IgD-negative memory B cell (primary cell): Measurements from ENCODE around the gene GALNT9. TPM values are rescaled to one million over a fixed set of nuclear protein-coding genes. Genes with fewer than 3 reads are reported as not detected.
"Not testable (repeated sequence)": the region's sequence is repeated elsewhere in the genome, so short reads cannot be mapped to it uniquely, and the experiment has no call there.

Experiments
- H3K27ac Mint-ChIP-seq, 3 donors: one replicate each; pipeline ENCODE4 v1.8.0; 2020 to 2022; ENCODE audit warnings: mild to moderate bottlenecking in 3 of 3, mixed read lengths in 3 of 3, moderate library complexity in 1 of 3
- H3K27me3 Mint-ChIP-seq: one replicate; pipeline ENCODE4 v1.8.0; 2021; ENCODE audit warnings: mixed read lengths
- H3K36me3 Mint-ChIP-seq: one replicate; pipeline ENCODE4 v1.8.0; 2020; ENCODE audit warnings: mild to moderate bottlenecking, mixed read lengths
- H3K4me1 Mint-ChIP-seq, 3 donors: one replicate each; pipeline ENCODE4 v1.8.0; 2020 to 2022; ENCODE audit warnings: mixed read lengths in 3 of 3, mild to moderate bottlenecking in 1 of 3
- H3K4me3 Mint-ChIP-seq, 4 donors: one replicate each; pipeline ENCODE4 v1.8.0; 2020 to 2022; ENCODE audit warnings: mild to moderate bottlenecking in 4 of 4, mixed read lengths in 4 of 4, moderate library complexity in 3 of 4
- H3K9me3 Mint-ChIP-seq, 3 donors: one replicate each; pipeline ENCODE4 v1.8.0; 2020 to 2021; ENCODE audit warnings: mixed read lengths in 3 of 3, mild to moderate bottlenecking in 1 of 3
- polyA plus RNA-seq: library from polyadenylated mRNA; unstranded; fragments of 300-500 nt; fragmentation: Illumina TruSeq; gene quantifications from one replicate; pipeline ENCODE4 v1.2.3, GENCODE V29; 2021

GALNT9 gene
- polyA plus RNA-seq, 1 donor from 2014 or later: 1.5 TPM

DNA sequence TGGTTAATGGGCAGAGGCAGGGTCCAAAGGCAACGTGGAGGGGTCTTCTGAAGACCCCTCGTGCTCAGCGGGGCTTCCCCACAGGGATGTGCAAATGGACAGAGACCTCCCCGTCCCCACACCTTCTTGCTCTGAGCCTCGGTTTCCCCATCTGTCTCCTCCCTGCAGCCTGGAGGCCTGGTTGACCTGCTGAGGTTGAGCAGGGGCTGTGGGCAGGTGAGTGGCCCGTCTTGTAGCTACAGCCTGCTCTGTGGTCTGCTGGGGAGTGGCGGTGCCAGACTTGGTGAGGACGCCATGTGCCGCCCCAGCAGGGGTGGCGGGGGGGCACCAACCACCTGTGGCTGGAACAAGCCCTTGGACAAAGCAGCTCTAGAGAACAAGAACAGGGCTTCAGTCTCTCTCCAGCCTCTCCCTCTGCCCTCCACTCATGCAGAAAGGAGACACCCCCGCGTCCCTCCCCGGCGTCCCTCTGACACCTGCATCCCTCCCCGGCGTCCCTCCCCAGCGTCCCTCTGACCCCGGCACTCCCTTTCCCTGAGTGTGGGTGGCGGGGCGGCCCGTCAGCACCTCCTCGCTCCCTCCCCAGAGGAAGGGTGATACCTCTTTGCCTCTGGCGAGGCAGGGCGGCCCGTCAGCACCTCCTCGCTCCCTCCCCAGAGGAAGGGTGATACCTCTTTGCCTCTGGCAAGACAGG lies 101.5 kb downstream of the GALNT9 start:
- H3K9me3 Mint-ChIP-seq: no peaks in the 10 kb centered on the region
- H3K36me3 Mint-ChIP-seq: no peaks in the 10 kb centered on the region
- no peak overlapping the region for H3K27ac Mint-ChIP-seq
- no peaks in the 10 kb centered on the region for H3K4me1 Mint-ChIP-seq
- H3K27me3 Mint-ChIP-seq: peaks cover 15% of the 10 kb centered on the region
- H3K4me3 Mint-ChIP-seq: no peak overlapping the region

DNA sequence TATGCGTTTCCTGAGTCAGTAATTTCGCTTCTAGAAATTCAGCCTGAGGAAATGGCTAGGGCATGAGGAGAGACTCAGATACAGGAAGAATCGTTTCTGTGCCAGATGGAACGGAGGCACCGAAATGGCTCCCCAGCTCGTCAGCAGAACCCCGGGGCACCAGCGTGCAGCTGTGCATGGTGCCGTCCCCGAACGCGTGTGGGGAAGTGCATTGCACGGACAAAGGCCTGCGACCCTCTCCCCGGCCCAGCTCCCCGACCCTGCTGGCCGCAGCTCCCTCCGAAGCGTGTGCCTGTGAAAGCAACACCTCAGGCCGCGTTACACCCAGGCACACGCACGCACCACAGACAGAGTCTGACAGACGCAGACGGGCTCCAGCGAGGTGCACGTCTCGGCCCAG lies 102.3 kb downstream of the GALNT9 start:
- H3K27me3 Mint-ChIP-seq: peaks cover 16% of the 10 kb centered on the region
- no peaks in the 10 kb centered on the region for H3K9me3 Mint-ChIP-seq
- H3K36me3 Mint-ChIP-seq: no peaks in the 10 kb centered on the region
- H3K27ac Mint-ChIP-seq: no peak overlapping the region
- peaks cover 4 to 5% (median 5%) of the 10 kb centered on the region in 3 donors for H3K4me1 Mint-ChIP-seq
- no peak overlapping the region for H3K4me3 Mint-ChIP-seq

DNA sequence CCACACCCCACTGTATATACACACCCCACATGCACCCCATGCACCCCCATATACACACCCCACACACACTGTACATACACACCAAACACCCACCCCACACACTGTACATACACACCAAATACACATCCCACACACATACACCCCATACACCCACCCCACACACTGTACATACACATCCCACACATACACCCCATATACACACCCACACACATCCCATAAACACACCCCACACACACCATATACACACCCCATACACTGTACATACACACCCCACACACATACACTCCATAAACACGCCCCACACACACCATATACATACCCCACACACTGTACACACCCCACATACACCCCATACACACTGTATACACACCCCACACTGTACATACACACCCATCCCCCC lies 102.8 kb downstream of the GALNT9 start:
- Mint-ChIP-seq H3K27ac (no peak overlapping the region), H3K9me3 (no peaks in the 10 kb centered on the region), H3K36me3 (no peaks in the 10 kb centered on the region), H3K4me1 (peaks cover 6 to 8% (median 7%) of the 10 kb centered on the region in 3 donors), H3K4me3 (no peak overlapping the region), H3K27me3 (peaks cover 17% of the 10 kb centered on the region)

DNA sequence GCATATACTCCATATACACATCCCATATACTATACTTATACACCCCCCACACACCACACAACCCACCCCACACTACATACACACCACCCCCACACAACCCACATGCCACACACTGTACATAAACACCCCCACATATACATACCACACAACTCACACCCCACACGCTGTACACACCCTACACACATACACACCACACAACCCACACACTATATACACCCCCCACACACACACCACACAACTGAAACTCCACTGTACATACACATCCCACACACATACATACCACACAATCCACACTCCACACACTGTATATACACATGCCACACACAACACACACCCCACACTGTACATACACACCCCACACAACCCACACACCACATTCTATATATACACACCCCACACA lies 104.2 kb downstream of the GALNT9 start:
- Mint-ChIP-seq H3K36me3 (no peaks in the 10 kb centered on the region), H3K4me1 (peaks cover 6 to 10% (median 7%) of the 10 kb centered on the region in 3 donors), H3K27ac (no peak overlapping the region), H3K4me3 (no peak overlapping the region), H3K9me3 (peaks cover 0 to 3% (median 0%) of the 10 kb centered on the region in 3 donors), H3K27me3 (peaks cover 21% of the 10 kb centered on the region)

DNA sequence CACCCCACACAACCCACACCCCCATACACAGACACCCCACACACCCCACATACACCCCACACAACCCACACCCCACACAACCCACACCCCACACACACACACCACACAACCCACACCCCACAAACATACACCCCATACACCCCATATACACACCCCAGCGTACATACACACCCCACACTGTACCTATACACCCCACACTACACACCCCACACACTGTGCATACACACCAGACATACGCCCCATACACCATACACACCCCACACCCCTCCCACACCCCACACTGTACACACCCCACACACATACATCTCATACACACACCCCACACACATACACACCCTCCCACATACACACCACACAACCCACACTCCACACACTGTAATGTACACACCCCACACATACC lies 104.9 kb downstream of the GALNT9 start:
- Mint-ChIP-seq H3K4me3 (no peak overlapping the region), H3K4me1 (peaks cover 6 to 10% (median 7%) of the 10 kb centered on the region in 3 donors), H3K9me3 (peaks cover 0 to 3% (median 0%) of the 10 kb centered on the region in 3 donors), H3K36me3 (no peaks in the 10 kb centered on the region), H3K27me3 (peaks cover 21% of the 10 kb centered on the region), H3K27ac (no peak overlapping the region)

DNA sequence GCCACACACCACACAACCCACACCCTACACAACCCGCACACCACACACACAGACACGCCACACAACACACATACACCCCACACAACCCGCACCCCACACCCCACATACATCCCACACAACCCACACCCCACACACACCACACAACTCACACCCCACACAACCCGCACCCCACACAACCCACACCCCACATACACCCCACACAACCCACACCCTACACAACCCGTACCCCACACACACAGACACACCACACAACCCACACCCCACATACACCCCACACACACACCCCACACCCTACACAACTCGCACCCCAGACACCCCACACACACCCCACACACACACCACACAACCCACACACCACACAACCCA lies 106.6 kb downstream of the GALNT9 start:
- peaks cover 6 to 13% (median 7%) of the 10 kb centered on the region in 3 donors for H3K4me1 Mint-ChIP-seq
- no peaks in the 10 kb centered on the region for H3K36me3 Mint-ChIP-seq
- H3K9me3 Mint-ChIP-seq: peaks cover 0 to 5% (median 0%) of the 10 kb centered on the region in 3 donors
- peak overlapping the region in 2 of 4 donors; percentile 81 to 85 for H3K4me3 Mint-ChIP-seq
- H3K27ac Mint-ChIP-seq: peak overlapping the region in 1 of 3 donors; percentile 45
- H3K27me3 Mint-ChIP-seq: peaks cover 11% of the 10 kb centered on the region

DNA sequence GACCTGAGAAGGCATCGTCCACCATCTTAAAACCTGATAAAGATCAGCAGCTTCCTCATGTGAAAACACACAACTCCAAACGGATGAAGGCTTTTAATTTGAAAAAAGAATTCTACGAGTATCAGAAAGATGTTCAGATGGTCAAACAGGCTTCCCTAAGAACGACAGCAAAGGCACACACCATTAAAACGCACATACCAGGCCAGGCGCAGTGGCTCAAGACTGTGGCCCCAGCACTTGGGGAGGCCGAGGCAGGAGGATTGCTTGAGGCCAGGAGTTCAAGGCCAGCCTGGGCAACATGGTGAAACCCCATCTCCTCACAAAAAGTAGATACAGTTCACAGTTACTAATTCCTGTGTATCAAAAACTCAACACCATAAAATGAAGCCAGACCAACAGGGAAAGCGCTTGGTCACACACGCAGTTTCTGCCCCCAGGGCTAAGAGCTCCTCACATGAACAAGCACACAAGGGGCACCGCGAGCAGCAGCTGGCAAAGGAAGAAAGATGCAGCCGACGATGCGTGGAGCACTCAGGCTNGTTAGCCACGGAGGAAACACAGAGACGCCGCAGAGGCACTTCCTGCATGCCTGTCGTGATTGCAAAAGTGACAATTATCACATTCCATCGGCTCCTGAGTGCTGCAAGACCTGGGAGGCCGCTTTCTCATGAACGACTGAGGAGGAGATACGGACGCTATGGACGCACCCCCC lies 107.1 kb downstream of the GALNT9 start:
- Mint-ChIP-seq H3K27ac (peak overlapping the region in 2 of 3 donors; percentile 12 to 45), H3K27me3 (peaks cover 9% of the 10 kb centered on the region), H3K4me1 (peaks cover 6 to 13% (median 7%) of the 10 kb centered on the region in 3 donors), H3K36me3 (no peaks in the 10 kb centered on the region), H3K4me3 (peak overlapping the region; percentile 5 to 85 (median 51)), H3K9me3 (peaks cover 0 to 5% (median 0%) of the 10 kb centered on the region in 3 donors)

DNA sequence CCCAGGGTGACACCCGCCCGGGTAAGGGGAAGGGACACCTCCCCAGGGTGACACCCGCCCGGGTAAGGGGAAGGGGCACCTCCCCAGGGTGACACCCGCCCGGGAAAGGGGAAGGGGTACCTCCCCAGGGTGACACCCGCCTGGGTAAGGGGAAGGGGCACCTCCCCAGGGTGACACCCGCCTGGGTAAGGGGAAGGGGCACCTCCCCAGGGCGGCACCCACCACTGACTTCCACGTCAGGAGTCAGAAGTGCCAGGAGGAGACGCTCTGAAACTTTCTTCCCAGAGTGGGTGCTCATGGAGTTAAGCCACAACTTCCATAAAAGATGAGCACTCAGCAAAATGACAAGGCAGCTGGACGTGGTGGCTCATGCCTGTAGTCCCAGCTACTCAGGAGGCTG lies 109.6 kb downstream of the GALNT9 start:
- H3K4me1 Mint-ChIP-seq: peaks cover 6 to 16% (median 7%) of the 10 kb centered on the region in 3 donors
- H3K27ac Mint-ChIP-seq: peak overlapping the region in 1 of 3 donors; percentile 30
- H3K4me3 Mint-ChIP-seq, H3K9me3 Mint-ChIP-seq, H3K36me3 Mint-ChIP-seq: not testable (repeated sequence)
- H3K27me3 Mint-ChIP-seq: peaks cover 10% of the 10 kb centered on the region

DNA sequence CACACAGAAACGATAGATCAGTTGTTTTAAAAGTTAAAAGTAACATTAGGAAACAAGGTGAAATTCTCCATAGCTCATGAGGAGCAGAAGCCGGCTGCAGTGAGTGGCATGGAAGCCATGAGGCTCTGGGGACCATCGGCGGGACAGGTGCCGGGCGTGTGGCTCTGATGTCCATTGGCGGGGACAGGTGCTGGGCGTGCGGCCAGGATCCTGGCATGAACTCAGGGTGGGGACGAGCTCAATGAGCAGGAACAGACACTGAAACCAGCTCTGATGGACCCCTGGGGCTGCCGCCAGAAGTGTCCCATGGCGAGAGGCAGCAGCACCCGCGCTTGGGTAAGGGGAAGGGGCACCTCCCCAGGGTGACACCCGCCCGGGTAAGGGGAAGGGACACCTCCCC lies 110.1 kb downstream of the GALNT9 start:
- peaks cover 2% of the 10 kb centered on the region for H3K36me3 Mint-ChIP-seq
- H3K27me3 Mint-ChIP-seq: peaks cover 10% of the 10 kb centered on the region
- no peak overlapping the region for H3K4me3 Mint-ChIP-seq
- H3K4me1 Mint-ChIP-seq: peaks cover 6 to 16% (median 7%) of the 10 kb centered on the region in 3 donors
- peaks cover 0 to 5% (median 0%) of the 10 kb centered on the region in 3 donors for H3K9me3 Mint-ChIP-seq
- no peak overlapping the region for H3K27ac Mint-ChIP-seq

DNA sequence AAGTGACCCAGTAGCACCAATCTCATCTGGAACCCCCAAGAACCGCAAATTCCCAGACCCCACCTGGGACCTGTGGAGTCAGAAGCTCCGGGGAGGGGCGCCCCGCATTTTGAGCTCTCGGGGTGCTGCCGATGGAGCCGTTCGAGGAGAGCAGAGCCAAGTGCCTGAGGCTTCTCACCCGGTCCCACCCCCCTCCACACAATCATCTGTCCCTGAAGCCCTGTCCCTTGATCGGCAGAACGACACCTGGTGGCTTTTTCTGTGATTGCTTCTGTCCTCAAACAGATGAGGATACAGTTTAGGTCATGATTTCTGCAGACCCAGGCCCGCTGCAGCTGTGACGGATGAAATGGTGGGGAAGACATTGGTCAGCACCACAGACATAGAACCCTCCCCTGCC lies 110.5 kb downstream of the GALNT9 start:
- Mint-ChIP-seq H3K4me1 (peaks cover 6 to 16% (median 7%) of the 10 kb centered on the region in 3 donors), H3K4me3 (no peak overlapping the region), H3K9me3 (peaks cover 0 to 5% (median 0%) of the 10 kb centered on the region in 3 donors), H3K36me3 (peaks cover 2% of the 10 kb centered on the region), H3K27me3 (peaks cover 10% of the 10 kb centered on the region), H3K27ac (no peak overlapping the region)

DNA sequence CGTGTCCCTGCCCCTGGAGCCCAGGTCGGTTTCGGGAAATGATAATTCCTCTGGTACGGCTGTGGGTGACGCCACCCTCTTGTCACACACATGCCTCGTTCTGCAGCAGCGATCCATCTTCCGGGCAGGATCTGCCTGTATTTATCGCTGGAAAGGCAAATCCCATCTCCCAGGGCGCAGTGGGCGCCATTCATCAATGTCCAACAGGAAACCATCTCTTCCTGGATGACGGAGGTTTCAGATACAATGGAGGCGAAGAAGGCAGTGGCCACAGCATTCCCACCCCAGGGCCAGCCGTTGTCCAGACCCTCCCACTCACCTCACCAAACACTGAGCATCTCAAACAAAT lies 110.9 kb downstream of the GALNT9 start:
- Mint-ChIP-seq H3K4me1 (peaks cover 7 to 16% (median 7%) of the 10 kb centered on the region in 3 donors), H3K27ac (no peak overlapping the region), H3K27me3 (peaks cover 10% of the 10 kb centered on the region), H3K4me3 (no peak overlapping the region), H3K9me3 (peaks cover 0 to 5% (median 0%) of the 10 kb centered on the region in 3 donors), H3K36me3 (peaks cover 2% of the 10 kb centered on the region)

DNA sequence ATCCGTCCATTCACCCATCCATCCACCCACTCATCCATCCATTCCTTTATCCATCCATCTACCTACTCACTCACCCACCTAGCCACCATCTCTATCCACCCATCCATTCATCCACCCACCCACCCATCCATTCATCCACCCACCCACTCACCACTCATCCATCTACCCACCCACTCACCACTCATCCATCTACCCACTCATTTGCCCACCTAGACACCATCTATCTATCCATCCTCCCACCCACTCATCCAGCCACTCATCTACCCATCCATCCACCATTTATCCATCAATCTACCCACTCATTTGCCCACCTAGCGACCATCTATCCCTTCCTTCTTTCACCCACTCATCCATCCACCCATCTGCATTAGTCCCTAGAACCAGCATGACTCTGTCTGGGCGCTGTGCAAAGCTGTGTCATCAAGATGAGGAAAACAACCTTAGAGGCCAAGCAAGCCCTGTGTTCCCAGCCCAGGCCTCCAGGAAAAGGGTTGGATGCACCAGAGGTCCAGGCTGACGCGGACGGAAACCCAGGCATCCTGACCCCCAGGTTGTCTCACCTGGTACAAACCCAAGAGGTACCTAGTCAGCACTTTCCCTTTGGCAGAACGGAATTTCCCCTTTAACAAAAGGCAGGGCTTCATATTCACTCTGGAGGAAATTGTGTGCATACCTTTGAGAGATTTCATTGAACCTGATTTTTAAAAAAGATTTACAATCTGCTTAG lies 111.4 kb downstream of the GALNT9 start:
- Mint-ChIP-seq H3K4me3 (no peak overlapping the region), H3K9me3 (peaks cover 0 to 8% (median 0%) of the 10 kb centered on the region in 3 donors), H3K27ac (no peak overlapping the region), H3K4me1 (peaks cover 7 to 18% (median 11%) of the 10 kb centered on the region in 3 donors), H3K27me3 (peaks cover 10% of the 10 kb centered on the region), H3K36me3 (peaks cover 4% of the 10 kb centered on the region)

DNA sequence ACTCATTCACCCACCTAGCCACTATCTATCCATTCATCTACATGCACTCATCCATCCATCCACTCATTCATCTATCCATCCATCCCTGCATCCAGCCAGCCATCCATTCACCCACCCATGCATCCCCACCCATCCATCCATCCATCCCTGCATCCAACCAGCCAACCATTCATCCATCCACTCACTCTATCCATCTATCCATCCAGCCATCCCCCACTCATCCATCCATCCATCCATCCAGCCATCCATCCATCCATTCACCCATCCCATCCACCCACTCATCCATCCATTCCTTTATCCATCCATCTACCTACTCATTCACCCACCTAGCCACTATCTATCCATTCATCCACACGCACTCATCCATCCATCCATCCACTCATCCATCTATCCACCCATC lies 112.0 kb downstream of the GALNT9 start:
- Mint-ChIP-seq H3K27me3 (peaks cover 10% of the 10 kb centered on the region), H3K4me3 (no peak overlapping the region), H3K4me1 (peaks cover 4 to 16% (median 9%) of the 10 kb centered on the region in 3 donors), H3K27ac (no peak overlapping the region), H3K36me3 (peaks cover 4% of the 10 kb centered on the region), H3K9me3 (peaks cover 0 to 8% (median 0%) of the 10 kb centered on the region in 3 donors)

DNA sequence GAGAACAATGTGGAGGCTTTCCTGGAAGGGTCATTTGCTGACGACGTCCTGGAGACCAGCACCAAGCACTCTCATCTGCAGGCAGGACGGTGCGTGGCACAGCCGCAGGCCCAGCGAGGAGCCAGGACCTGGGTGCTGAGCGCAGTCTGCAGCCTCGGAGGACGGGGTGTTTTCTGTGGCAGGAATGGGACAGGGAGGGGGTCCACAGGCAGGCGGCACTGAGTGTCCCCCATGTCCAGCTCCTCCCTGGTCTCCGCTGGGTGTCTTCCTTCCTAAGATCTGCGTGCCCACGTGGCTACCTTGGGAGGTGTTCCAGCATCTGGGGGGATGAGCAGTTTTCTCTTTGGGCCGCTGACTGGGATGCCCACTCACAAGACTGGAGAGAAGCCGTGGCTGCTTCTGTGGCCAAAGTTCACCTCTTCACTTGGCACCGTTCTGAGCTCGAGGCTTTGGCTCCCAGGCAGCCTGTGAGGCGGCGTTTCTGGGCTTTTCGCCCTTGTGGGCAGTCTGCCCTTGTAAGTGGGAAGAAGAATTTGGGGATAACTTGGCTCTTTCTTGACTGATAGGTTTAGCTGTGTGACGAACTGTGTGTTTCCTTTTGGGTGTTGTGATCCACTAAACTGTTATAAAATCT lies 112.9 kb downstream of the GALNT9 start:
- peaks cover 0 to 11% (median 5%) of the 10 kb centered on the region in 3 donors for H3K4me1 Mint-ChIP-seq
- H3K36me3 Mint-ChIP-seq: peaks cover 4% of the 10 kb centered on the region
- no peak overlapping the region for H3K27ac Mint-ChIP-seq
- no peak overlapping the region for H3K4me3 Mint-ChIP-seq
- peaks cover 0 to 8% (median 0%) of the 10 kb centered on the region in 3 donors for H3K9me3 Mint-ChIP-seq
- H3K27me3 Mint-ChIP-seq: peaks cover 7% of the 10 kb centered on the region
